Keratinocyte (primary cell): ENCODE measurements around the gene CFAP299. TPM values are rescaled to one million over a fixed set of nuclear protein-coding genes. Genes with fewer than 3 reads are reported as not detected.

Experiments
- DNase-seq: peaks from one replicate; pipeline ENCODE4 v3.0.0-alpha.2; 2011; ENCODE audit warnings: low read depth, missing footprints, low spot score
- FAIRE-seq: peaks from 2 replicates; lab custom pipeline; 2011; peaks lifted over from hg19 to GRCh38; lab: Jason Lieb, UNC
- H2AFZ ChIP-seq: 2 replicates; pipeline ENCODE4 v1.6.0; 2012; ENCODE audit warnings: low read length, control low read depth, inconsistent platforms; ENCODE audit not compliant: control insufficient read depth
- H3K27ac ChIP-seq: 2 replicates; pipeline ENCODE4 v1.5.1; 2011; ENCODE audit warnings: low read length; ENCODE audit not compliant: control insufficient read depth, insufficient read depth
- H3K27me3 ChIP-seq: 3 replicates; pipeline ENCODE4 v1.6.0; 2011; ENCODE audit warnings: low read length; ENCODE audit not compliant: control insufficient read depth, insufficient read depth; ENCODE audit errors: extremely low read depth
- H3K36me3 ChIP-seq, 2 experiments: 2 replicates in 1 of 2; 3 replicates in 1 of 2; pipeline ENCODE4 v1.5.1; 2011; ENCODE audit warnings: low read length in 2 of 2, mild to moderate bottlenecking in 1 of 2; ENCODE audit not compliant: control insufficient read depth in 2 of 2, insufficient read depth in 2 of 2; ENCODE audit errors: extremely low read depth in 1 of 2
- H3K4me1 ChIP-seq: 3 replicates; pipeline ENCODE4 v1.5.1; 2011; ENCODE audit warnings: low read length; ENCODE audit not compliant: control insufficient read depth, insufficient read depth; ENCODE audit errors: extremely low read depth
- H3K4me2 ChIP-seq: 3 replicates; pipeline ENCODE4 v1.6.0; 2011; ENCODE audit warnings: low read depth, low read length; ENCODE audit not compliant: control insufficient read depth, insufficient read depth; ENCODE audit errors: extremely low read depth
- H3K4me3 ChIP-seq, 3 experiments: fragments of 200-600 bp in 1 of 3; sonication (generic) in 1 of 3; 2 replicates in 2 of 3; 3 replicates in 1 of 3; pipeline ENCODE4 v1.5.1; 2011 to 2016; ENCODE audit warnings: low read length in 3 of 3, mild to moderate bottlenecking in 3 of 3, control low read depth in 2 of 3, inconsistent platforms in 1 of 3, low read depth in 1 of 3, mixed read lengths in 1 of 3, mixed run types in 1 of 3, moderate library complexity in 1 of 3; ENCODE audit not compliant: control insufficient read depth in 2 of 3, insufficient read depth in 2 of 3; ENCODE audit errors: extremely low read depth in 1 of 3
- H3K79me2 ChIP-seq: 2 replicates; pipeline ENCODE4 v1.6.0; 2012; ENCODE audit warnings: low read length; ENCODE audit not compliant: control insufficient read depth, insufficient read depth
- H3K9ac ChIP-seq: 3 replicates; pipeline ENCODE4 v1.6.0; 2011; ENCODE audit warnings: low read length; ENCODE audit not compliant: control insufficient read depth, insufficient read depth; ENCODE audit errors: extremely low read depth
- H3K9me1 ChIP-seq: 3 replicates; pipeline ENCODE4 v1.6.0; 2011; ENCODE audit warnings: low read length; ENCODE audit not compliant: control insufficient read depth, insufficient read depth; ENCODE audit errors: extremely low read depth
- H3K9me3 ChIP-seq: 2 replicates; pipeline ENCODE4 v1.5.1; 2012; ENCODE audit warnings: low read depth, low read length; ENCODE audit not compliant: control insufficient read depth
- H4K20me1 ChIP-seq: 3 replicates; pipeline ENCODE4 v1.6.0; 2011; ENCODE audit warnings: low read length; ENCODE audit not compliant: control insufficient read depth, insufficient read depth; ENCODE audit errors: extremely low read depth
- EZH2 ChIP-seq: IDR thresholded peaks from one replicate; pipeline ENCODE4 v1.6.1; 2012; ENCODE audit warnings: inconsistent platforms, mild to moderate bottlenecking, low read length, moderate library complexity
- dilution Hi-C: fragments of 300-500 bp; cut with MboI; formaldehyde crosslinking; loops from one replicate; pipeline ENCODE4 v1.7.0; 2020; ENCODE audit warnings: low sequenced_read_pairs; ENCODE audit not compliant: extremely low pct_ligation_motif_present
- polyA plus RNA-seq, 5 experiments: library from polyadenylated mRNA; depleted of rRNA in 3 of 5; stranded (reverse) in 3 of 5; stranded (forward) in 1 of 5; unstranded in 1 of 5; fragments of >200 nt; gene quantifications; 1 replicate in 1 of 5; 2 replicates in 3 of 5; 3 replicates in 1 of 5; pipeline versions ENCODE4 v1.2.1 to v1.2.3, GENCODE V29; 2011 to 2012; ENCODE audit warnings: missing spikeins in 2 of 5, low read depth in 1 of 5, low replicate concordance in 1 of 5
- TF ChIP-seq, protein P1 (sequence below), 3 experiments: IDR thresholded peaks in 1 of 3; conservative IDR thresholded peaks in 1 of 3; optimal IDR thresholded peaks in 1 of 3; 2 replicates in 2 of 3; 3 replicates in 1 of 3; pipeline versions ENCODE3 to v1.5.1; 2011; ENCODE audit warnings: low read length in 3 of 3, mild to moderate bottlenecking in 3 of 3, moderate library complexity in 2 of 3, control low read depth in 1 of 3, inconsistent platforms in 1 of 3; ENCODE audit not compliant: insufficient read depth in 2 of 3; ENCODE audit errors: extremely low read depth in 1 of 3

CFAP299 gene
- polyA plus RNA-seq, 1 donor (not counting 4 experiments of a cell fraction or from before 2014, with no cell fraction given), result 0.14 TPM

DNA sequence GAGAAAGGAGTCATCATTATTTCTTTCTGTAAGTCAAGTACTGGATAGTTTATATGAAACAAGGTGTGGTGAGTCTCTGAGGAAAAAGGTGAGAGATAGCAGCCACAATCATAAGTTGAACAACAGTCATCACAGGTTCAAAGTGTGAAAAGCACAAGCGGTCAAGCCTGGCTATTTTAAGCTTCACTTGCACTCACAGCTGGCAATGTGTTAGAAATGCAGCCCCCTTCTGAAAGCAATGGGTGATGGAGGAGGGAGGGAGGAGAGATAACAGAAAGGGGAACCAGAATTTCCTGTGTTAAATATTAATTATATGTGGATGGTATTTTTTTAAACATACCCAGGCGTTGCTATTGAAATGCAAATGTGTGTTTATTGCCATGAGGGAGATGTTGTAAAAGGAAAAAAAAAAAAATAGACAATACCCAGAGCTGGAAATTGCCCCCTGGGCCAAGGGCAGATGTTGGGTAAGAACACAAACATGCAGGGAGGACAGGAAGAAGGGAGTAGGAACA, 668.1 kb downstream of the CFAP299 start:
- H2AFZ ChIP-seq, result no peak overlapping the region
- no peaks in the 10 kb centered on the region for H3K79me2 ChIP-seq
- no peaks in the 10 kb centered on the region for H3K36me3 ChIP-seq
- no peaks in the 10 kb centered on the region for H3K27me3 ChIP-seq
- no peaks in the 10 kb centered on the region for H3K9me3 ChIP-seq
- FAIRE-seq (no peak), DNase-seq (no peak)
- H4K20me1 ChIP-seq, result no peaks in the 10 kb centered on the region
- H3K4me3 ChIP-seq, result no peak overlapping the region
- TF ChIP-seq EZH2, result no peak
- dilution Hi-C loops, result no loop called here
- no peak overlapping the region for H3K27ac ChIP-seq
- no peak overlapping the region for H3K9ac ChIP-seq
- H3K4me2 ChIP-seq, result no peak overlapping the region
- H3K9me1 ChIP-seq, result no peaks in the 10 kb centered on the region
- no peaks in the 10 kb centered on the region for H3K4me1 ChIP-seq

DNA sequence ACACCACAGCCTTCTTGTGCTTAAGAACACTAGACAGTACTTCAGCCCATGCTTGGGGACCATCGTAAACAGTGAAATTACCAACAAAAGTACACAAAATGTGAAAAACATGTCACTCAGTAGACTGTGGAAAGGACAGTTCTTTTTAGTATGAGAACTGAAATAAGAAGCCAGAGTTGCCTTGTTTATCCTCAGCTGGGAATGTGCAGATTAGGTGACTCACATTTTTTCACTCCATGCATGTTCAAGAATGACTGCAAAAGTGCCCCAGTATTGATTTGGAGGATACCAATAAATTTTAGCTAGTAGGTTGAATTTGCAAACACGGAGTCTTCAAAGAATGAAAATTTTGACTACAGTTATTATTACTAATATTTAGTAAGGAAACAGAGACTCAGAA, 671.9 kb downstream of the CFAP299 start:
- TF ChIP-seq, protein P1, sequence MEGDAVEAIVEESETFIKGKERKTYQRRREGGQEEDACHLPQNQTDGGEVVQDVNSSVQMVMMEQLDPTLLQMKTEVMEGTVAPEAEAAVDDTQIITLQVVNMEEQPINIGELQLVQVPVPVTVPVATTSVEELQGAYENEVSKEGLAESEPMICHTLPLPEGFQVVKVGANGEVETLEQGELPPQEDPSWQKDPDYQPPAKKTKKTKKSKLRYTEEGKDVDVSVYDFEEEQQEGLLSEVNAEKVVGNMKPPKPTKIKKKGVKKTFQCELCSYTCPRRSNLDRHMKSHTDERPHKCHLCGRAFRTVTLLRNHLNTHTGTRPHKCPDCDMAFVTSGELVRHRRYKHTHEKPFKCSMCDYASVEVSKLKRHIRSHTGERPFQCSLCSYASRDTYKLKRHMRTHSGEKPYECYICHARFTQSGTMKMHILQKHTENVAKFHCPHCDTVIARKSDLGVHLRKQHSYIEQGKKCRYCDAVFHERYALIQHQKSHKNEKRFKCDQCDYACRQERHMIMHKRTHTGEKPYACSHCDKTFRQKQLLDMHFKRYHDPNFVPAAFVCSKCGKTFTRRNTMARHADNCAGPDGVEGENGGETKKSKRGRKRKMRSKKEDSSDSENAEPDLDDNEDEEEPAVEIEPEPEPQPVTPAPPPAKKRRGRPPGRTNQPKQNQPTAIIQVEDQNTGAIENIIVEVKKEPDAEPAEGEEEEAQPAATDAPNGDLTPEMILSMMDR (optimal IDR thresholded peaks at IDR 0.05 in 1 of 3, IDR thresholded peaks at IDR 0.05 in 1 of 3, conservative IDR thresholded peaks at IDR 0.05 in 1 of 3; ENCODE audit: extremely low read depth in 1 of 3, insufficient read depth in 2 of 3, low read length in 3 of 3), result no peak
- no peak for TF ChIP-seq EZH2

More for the DNA sequence above, 671.9 kb downstream of the CFAP299 start:
- H4K20me1 ChIP-seq, result no peaks in the 10 kb centered on the region
- no peaks in the 10 kb centered on the region for H3K4me1 ChIP-seq
- no peak overlapping the region for H2AFZ ChIP-seq
- H3K4me2 ChIP-seq, result no peak overlapping the region
- no peak overlapping the region for H3K4me3 ChIP-seq
- no peak for DNase-seq
- no peaks in the 10 kb centered on the region for H3K9me1 ChIP-seq
- H3K27ac ChIP-seq, result no peak overlapping the region
- no peaks in the 10 kb centered on the region for H3K79me2 ChIP-seq
- no peaks in the 10 kb centered on the region for H3K9me3 ChIP-seq
- H3K36me3 ChIP-seq, result no peaks in the 10 kb centered on the region
- no peak overlapping the region for H3K9ac ChIP-seq
- no peak for FAIRE-seq
- no peaks in the 10 kb centered on the region for H3K27me3 ChIP-seq
- dilution Hi-C loops, result no loop called here

Other genes starting within 250 kb of the CFAP299 start
- gene PRDM8, start 138.2 kb upstream of the CFAP299 start, polyA plus RNA-seq, result 3.1 to 4.3 TPM (median 3.5 TPM) in 3 replicates
- 3.9 to 5.4 TPM (median 4.4 TPM) in 3 replicates for gene FGF5, start 69.1 kb upstream of the CFAP299 start, polyA plus RNA-seq